ENCODE data around the gene C17orf67.
A peak's percentile ranks its signal among the peaks of the same experiment; 100 is the strongest.

Gene C17orf67, protein sequence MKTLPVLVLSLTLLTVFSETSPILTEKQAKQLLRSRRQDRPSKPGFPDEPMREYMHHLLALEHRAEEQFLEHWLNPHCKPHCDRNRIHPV

DNA sequence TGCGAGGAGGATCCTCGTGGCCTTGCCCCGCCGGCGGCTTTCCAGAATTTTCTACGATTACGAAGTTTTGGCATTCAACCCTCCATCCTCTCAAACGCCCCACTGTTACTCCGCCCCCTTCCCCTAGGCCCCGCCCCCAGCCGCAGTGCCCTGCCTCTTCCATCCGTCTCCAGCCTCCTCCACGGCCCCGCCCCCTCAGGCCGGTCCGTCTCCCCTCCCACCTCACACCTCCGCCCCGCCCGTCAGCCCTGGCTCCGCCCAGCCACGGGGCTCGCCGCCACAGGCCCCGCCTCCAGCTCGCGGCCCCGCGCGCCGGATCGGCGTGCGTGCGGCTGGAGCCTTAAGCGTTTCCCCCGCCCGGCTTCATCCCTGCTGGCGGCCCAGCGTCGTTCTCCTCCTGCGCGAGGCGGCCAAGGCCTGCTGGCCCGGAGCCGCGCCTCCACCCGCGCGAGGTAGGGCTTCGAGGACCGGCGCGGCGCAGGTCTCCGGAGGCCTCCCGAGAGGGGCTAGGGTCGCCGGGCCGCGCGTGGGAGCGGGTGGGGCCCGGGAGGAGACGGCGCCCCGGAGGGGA is at the start of gene C17orf67, which contains the start of gene DGKE:
Gene C17orf67, minus strand, starts transcription at position 112 of the 571 bp plus-strand sequence. CDS start 18,110 bp downstream, outside the sequence.
Gene DGKE, plus strand, starts transcription at position 343 of the 571 bp plus-strand sequence. CDS start 645 bp downstream, outside the sequence.
- DNase-seq (ENCODE audit: low spot score), result peak; percentile 96

DNA sequence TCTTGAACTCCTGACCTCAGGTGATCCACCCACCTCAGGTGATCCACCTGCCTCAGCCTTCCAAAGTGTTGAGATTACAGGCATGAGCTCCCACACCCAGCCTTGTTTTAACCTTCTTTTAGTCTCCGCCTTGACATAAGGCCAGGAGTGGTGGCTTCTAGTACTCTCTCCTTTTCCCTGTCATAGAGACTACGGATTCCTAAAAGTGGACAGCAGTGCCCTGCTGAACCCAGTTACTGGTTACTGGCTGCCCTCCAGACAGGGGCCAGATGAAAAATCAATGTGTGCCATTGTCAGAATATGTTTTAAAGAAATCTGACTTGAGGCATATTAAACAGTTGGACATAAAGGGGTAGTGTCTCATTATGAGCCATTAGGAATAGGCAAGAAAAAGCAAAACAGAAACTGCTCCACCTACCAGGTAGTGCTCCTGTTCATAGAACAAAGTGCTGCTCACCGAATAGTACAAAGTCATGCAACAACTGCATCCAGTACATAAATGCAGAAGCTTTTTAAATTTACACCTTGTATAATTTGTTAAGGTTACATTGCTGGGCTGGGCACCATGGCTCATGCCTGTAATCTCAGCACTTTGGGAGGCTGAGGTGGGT is 48.1 kb upstream of the C17orf67 start:
- DNase-seq (ENCODE audit: low spot score), result no peak

DNA sequence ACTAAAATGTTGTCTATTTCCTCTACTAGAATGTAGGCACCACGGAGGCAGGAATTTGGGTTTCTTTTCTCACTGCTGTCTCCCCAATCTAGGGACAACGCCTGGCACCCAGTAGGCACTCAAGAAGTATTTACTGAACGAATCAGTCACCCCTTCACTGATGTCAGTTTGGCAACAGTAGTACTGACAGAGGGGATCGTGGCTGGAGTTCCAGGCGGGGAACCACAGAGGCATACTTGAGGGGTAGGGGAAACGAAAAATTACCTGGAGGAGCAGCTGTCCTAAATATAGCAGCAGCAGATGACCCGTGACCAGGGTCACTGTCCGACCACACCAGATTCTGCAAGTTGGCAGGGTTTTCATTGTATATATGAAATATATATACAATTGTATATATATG is 46.9 kb upstream of the C17orf67 start:
- DNase-seq (ENCODE audit: low spot score), result no peak

DNA sequence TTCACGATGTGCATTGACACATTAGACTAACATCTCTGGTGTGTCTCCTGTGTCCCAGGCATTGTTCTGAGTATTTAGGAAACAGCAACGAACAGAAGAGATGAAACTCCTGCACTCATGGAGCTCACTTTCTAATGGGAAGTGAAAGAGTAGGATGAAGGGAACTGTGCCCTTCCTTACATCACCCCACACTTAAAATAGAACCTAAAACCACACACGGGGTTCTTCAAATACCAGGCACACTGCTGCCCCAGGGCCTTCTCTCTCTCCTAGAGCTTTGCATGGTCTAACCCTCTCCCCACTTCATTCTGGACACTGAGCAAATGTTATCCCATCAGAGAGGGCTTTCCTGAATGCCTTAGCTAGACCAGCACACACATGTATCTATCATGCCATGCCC is 46.4 kb upstream of the C17orf67 start:
- DNase-seq (ENCODE audit: low spot score), result no peak

DNA sequence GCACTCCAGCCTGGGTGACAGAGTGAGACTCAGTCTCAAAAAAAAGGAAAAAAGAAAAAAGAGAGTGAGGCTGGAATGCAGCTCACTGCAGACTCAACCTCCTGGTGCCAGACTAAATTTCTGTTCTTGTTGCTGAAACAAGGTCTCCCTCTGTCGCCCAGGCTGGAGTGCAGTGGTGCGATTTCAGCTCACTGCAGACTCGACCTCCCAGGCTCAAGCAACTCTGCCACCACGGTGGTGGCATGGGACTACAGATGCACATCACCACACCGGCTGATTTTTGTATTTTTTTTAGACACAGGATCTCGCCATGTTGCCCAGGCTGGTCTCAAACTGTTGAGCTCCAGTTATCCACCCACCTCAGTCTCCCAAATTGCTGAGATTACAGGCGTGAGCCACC is 45.6 kb upstream of the C17orf67 start:
- no peak for DNase-seq (ENCODE audit: low spot score)

DNA sequence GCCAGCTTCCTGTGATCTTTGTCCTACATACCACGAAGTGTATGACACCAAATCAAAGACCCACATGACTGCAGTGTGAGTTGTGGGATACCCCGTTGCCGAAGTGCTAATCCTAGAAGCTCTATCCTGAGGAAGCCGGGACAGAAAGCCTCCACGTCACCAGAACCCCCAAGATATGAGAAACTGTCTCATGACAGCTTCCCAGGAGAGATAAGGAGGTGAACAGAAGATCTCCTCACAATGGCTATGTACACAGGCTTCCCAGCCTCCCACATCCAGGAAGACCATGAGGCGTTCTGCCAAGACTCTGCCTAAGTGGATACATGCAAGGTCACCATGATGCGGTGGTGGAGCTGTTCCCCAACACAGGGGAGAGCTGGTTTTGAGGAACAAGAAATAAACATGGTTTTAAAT is 43.1 kb upstream of the C17orf67 start:
- DNase-seq (ENCODE audit: low spot score), result no peak

DNA sequence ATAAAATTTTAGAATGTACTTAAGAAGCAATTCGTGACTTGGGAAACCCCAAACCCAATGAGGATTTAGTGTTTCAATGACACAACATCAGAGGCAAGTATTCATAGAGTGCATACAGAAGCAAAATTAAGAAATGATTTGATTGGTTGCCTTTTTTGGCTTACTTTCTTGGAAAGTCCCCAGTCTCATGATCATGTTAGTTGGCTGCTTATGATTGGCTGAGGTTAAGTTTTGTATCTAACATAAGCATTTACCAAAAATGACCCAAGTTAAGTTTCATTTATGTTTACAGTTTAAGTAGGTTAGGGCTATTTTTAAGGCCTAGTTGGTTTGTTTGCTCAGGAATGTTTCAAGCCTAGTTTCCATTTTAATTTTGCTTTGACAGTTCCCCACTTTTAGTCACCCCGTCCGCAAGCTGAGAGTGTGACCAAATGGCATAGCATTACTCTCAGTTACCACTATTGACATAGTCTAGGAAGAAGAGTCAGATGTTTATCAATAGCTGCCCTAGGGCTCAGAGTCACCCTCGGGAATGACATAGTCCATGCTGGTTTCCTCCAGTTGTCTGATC is 36.4 kb upstream of the C17orf67 start:
- no peak for DNase-seq (ENCODE audit: low spot score)

DNA sequence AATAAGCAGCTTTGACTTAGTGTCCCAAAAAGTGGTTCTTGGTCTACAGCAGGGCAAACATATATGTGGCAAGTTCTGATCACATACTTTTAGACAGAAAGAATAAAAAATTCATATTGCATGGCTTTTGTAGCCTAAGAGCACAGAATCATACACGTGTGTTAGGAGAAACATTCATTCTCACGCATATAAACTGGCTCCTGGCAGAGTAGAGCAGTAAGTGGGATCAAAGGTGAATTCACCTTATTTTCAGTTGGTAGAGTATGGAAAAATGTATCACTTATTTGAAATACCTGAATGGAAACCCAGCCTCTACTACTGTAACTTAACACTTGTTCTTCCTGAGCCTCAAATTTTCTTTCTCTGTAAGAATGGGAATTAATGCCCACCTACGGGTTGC is 35.0 kb upstream of the C17orf67 start:
- DNase-seq (ENCODE audit: low spot score), result no peak

DNA sequence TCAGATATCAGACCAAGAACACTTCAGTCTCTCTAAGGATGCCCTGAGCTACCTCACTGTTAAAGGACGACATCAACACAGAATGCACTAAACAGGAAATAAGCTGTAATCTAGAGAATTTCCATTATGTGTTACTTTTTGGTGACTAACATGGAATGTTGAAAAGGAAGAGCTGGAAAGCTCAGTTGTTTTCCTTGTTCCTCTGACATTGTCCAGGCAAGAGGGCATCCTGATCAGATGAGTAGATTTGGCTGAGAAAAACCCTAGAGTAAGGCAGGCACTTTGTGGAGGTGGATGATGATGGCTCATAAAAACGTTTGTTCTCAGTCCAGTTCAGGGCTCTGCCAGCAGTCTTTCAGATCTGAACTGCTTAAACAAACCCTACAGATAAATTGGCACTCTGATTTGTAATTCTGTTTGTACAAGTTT is 34.2 kb upstream of the C17orf67 start:
- no peak for DNase-seq (ENCODE audit: low spot score)

DNA sequence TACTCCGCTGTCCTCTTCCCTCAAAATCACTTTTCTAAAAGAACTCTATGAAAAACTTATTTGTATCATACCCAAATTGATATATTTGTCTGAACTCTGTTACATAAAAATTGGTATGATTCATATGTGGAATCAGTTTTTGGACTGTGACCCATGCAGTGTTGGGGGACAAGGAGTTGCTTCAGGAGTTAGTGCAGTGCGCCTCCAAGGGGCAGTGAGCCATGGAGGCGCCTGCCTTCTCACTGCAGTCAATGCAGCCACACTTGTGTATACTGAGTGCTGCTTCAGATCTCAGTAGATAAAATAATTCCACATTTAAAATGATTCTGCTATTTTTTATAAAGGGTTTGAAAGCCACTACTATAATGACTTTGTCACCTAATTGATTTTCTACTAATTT is 32.8 kb upstream of the C17orf67 start:
- DNase-seq (ENCODE audit: low spot score), result no peak

DNA sequence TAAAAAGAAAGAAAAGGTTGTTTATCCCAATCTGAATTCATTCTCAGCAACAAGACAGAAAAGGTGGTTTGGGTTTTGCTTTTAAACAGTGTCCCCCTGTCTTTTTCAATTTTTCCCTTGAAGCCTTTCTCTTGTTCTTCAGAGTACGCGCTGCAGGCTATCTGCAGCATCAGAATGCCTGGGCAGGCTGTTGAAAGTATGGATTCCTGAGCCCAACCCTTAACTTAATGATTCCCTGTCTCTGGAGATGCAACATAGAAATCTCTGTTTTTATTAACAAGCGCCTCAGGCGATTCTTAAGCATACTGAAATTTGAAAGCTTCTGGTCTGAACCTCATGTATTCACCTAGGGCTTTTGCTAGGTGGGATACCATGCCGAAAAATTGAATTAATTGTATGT is 32.4 kb upstream of the C17orf67 start:
- DNase-seq (ENCODE audit: low spot score), result no peak

DNA sequence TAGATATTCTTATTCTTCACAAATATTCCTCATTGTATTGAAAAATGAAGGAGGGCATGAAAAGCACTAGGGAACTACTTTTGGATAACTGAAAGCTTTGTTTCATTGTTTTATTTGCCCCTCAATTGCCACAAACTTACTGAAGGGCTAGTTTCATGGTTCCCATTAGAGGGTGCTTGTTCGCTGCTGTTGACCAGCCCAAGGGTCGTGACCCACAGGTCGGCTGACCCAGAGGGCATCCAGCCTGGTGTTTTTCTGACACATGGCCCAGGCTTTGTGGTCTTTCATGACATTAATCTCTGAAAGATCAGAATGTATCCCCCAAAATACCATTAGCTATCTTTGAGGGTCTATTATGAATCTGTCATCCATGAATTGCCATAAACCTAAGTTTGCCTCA is 30.3 kb upstream of the C17orf67 start:
- no peak for DNase-seq (ENCODE audit: low spot score)

DNA sequence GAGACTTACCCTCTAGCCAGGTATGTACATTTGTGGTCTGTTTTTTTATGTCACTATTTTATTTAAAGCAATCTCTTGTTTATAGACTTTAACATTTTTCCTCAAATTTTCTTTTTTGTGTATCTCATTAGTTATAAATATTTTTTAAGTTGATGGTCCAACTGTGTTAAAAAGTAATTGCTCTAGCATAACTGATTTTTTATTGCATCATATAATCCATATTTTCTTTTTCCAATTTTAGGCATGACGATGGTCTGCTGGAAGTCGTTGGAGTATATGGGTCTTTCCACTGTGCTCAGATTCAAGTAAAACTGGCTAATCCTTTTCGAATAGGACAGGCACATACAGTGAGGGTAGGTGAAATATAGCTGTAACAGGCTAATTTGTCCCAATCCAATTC is 28.2 kb upstream of the C17orf67 start:
- DNase-seq (ENCODE audit: low spot score), result no peak

DNA sequence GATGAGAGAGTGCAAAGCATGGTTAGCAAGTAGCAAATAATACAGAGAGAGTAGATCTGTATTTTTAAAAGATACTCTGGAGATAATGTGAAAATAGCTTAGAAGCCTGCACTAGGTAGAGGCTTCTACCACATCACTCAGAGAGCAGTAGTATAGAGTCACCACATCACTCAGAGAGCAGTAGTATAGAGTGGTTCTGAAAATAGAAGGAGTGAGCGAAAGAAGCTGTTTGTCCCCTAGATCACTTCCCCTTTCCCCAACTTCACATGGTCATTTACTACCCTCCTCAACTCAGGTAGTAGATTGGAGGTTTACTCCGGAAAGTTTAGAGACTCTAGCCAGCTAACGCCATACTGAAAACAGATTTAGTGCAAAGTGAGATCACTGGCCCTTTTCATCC is 17.3 kb upstream of the C17orf67 start:
- no peak for DNase-seq (ENCODE audit: low spot score)

DNA sequence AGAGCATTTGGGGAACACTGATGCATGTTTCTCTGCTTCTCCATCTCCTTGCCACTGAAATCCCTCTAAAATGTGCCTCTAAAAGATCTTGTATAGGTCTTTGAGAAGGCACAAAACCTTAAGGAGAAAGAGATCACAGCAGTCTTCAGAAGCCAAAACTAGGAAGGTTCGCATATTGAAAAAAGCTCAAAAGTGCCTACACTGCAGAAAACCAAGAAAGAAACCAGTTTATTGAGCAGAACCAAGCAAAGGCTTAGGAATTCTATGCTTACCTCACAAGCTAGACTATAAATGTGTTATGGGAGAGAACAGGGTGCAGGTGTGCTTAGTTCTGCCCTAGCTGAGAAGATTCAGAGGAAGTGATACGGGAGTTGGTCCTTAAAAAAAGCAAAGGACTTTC is 16.9 kb upstream of the C17orf67 start:
- no peak for DNase-seq (ENCODE audit: low spot score)

DNA sequence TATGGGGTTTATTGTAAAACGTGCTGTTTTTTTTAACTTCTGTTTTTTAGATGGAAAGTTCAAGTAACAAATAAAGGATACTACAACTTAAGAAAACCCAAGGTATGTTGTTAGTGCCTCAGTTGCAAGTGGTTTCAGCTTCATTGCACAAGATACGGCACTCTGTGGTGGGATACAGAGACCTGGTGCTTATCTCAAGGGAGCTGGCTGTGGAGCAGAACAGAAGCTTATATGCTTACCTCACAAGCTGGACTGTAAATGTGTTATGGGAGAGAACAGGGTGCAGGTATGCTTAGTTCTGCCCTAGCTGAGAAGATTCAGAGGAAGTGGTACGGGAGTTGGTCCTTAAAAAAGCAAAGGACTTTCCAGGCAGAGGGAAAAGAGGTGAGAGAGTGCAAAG is 15.4 kb upstream of the C17orf67 start:
- no peak for DNase-seq (ENCODE audit: low spot score)

DNA sequence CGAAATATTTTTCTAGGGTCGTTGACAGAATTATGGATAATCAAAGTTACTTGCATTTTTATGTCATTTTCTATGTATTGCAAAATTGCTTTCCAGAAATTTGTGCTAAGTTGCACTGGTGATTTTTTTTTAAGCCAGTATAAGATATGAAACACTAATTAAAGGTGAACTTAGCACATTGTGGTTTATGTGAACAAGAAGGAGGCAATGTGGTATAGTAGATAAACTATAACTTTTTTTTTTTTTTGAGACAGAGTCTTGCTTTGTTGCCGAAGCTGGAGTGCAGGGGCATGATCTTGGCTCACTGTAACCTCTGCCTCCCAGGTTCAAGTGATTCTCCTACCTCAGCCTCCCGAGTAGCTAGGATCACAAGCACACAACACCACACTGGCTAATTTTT is 13.4 kb upstream of the C17orf67 start:
- no peak for DNase-seq (ENCODE audit: low spot score)

DNA sequence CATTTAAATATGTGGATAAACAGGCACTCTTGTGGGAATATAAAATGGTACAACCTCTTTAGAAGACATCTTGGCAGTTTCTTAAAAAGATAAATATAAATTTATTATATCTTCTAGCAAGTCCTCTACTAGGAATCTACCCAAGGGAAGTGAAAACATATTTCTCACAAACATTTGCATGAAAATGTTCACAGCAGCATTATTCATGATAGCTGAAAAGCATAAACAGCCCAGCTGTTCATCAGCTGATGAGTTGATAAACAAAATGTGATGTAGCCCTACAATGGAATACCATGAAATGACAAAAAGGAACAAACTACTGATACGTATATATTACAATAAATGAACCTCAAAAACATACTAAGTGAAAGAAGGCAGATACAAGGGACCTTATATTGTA is 12.2 kb upstream of the C17orf67 start:
- no peak for DNase-seq (ENCODE audit: low spot score)

DNA sequence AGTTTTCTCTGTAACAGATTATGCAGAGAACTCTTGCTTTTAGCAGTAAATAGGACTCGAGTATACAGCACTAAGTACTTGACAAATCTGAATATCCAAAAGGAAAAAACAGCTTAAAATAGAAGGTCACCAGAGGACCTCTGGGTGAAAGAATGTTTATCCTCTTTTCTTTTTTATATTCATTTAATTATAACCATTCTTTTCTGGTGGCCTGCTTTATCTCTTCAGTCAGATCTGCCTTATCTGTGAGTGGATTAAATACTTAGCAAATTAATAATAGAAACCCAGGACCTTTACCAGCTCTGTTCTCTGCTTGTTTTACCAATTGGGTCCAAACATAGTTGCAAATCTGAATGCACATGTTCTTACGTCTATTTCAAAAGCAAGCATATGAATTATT is 8.9 kb upstream of the C17orf67 start:
- no peak for DNase-seq (ENCODE audit: low spot score)

DNA sequence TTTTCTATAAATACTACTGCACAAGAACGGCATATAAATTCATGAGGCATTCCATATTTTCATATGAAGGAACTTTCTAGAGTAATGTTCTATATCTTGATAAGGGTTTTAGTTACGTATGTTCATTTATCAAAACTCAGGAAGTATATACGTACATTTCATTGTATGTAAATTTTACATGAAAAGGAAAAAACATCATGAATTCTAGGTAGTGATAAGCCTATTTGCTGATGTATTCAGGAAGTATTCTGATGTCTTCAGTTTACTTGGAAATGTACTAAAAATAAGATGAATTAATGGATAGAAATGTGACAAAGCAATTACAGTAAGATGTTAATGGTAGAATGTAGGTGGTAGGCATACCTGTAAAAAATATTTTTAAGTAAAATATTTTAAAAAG is 5.0 kb upstream of the C17orf67 start:
- no peak for DNase-seq (ENCODE audit: low spot score)

DNA sequence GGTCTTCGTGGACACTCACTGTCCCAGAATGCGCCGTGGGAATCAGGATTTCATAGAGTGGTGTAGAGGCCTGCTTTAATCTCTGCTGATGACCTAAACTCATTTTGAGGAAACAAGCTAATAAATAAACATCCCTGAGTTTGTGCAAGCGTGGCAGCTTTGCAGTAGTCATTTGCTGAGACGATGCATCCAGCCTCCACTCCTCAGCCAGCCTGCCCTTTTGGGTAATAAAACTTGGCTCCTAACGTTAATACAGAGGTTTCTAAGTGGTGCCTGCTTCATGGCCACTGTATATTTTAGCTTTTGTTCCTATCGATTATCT is 1.5 kb upstream of the C17orf67 start:
- no peak for DNase-seq (ENCODE audit: low spot score)

DNA sequence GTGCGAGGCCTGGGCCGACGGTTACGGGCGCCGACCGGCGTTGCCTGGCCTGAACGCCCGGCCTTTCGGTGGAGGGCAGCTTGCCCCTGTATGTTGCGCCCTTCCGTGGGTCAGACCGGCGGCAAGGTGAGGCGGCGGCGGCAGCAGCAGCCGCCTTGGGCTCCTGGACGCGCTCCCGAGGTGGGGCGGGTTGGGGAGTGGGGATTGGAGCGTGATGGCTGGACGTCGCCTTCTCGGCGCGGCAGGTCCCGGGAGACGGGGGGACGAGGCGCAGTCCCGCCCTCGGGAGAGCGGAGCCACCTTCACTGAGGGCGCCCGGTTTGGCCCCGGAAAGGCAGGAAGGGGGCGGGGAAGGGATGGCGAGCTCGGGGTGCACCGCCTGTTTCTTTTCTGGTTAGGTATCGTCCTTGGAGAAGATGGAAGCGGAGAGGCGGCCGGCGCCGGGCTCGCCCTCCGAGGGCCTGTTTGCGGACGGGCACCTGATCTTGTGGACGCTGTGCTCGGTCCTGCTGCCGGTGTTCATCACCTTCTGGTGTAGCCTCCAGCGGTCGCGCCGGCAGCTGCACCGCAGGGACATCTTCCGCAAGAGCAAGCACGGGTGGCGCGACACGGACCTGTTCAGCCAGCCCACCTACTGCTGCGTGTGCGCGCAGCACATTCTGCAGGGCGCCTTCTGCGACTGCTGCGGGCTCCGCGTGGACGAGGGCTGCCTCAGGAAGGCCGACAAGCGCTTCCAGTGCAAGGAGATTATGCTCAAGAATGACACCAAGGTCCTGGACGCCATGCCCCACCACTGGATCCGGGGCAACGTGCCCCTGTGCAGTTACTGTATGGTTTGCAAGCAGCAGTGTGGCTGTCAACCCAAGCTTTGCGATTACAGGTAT is 902 bp upstream of the C17orf67 start:
- peak; percentile 60 for DNase-seq (ENCODE audit: low spot score)

Data from LoVo (cell line).